ENCODE results near the gene CCR8. TPM values are rescaled to one million over a fixed set of nuclear protein-coding genes. Genes with fewer than 3 reads are reported as not detected.
"Not testable (repeated sequence)": the region's sequence is repeated elsewhere in the genome, so short reads cannot be mapped to it uniquely, and the experiment has no call there.

Gene CCR8
- total RNA-seq, 1 donor from 2014 or later = not detected

GRCh38 chr3:39315420-39315819 lies 14.1 kb upstream of the CCR8 start:
- DNase-seq (ENCODE audit: low read depth) = peak; percentile 20
- no peak for FAIRE-seq
- H3K27me3 ChIP-seq (ENCODE audit: control insufficient read depth, insufficient read depth, low read length) = no peaks in the 10 kb centered on the region
- no peak for TF ChIP-seq CTCF (IDR thresholded peaks at IDR 0.05; ENCODE audit: insufficient read depth, low read length, severe bottlenecking)
- H3K36me3 ChIP-seq (ENCODE audit: control insufficient read depth, insufficient read depth, low read length) = no peaks in the 10 kb centered on the region
- H3K4me3 ChIP-seq (ENCODE audit: low read depth, low read length) = no peak overlapping the region

- FAIRE-seq = no peak
- peak; percentile 41 for DNase-seq (ENCODE audit: low read depth)
- no peaks in the 10 kb centered on the region for H3K27me3 ChIP-seq (ENCODE audit: control insufficient read depth, insufficient read depth, low read length)
- no peaks in the 10 kb centered on the region for H3K36me3 ChIP-seq (ENCODE audit: control insufficient read depth, insufficient read depth, low read length)
- no peak overlapping the region for H3K4me3 ChIP-seq (ENCODE audit: low read depth, low read length)
- no peak for TF ChIP-seq CTCF (IDR thresholded peaks at IDR 0.05; ENCODE audit: insufficient read depth, low read length, severe bottlenecking)
These were observed 11.8 kb upstream of the CCR8 start for GRCh38 chr3:39317571-39318169.

- DNase-seq (ENCODE audit: low read depth) (peak; percentile 59), FAIRE-seq (no peak)
- H3K27me3 ChIP-seq (ENCODE audit: control insufficient read depth, insufficient read depth, low read length) = no peaks in the 10 kb centered on the region
- H3K36me3 ChIP-seq (ENCODE audit: control insufficient read depth, insufficient read depth, low read length) = no peaks in the 10 kb centered on the region
- no peak overlapping the region for H3K4me3 ChIP-seq (ENCODE audit: low read depth, low read length)
- no peak for TF ChIP-seq CTCF (IDR thresholded peaks at IDR 0.05; ENCODE audit: insufficient read depth, low read length, severe bottlenecking)
These were observed 11.2 kb upstream of the CCR8 start for GRCh38 chr3:39318301-39318700.

- no peak for DNase-seq (ENCODE audit: low read depth)
These were observed 10.3 kb upstream of the CCR8 start for GRCh38 chr3:39319249-39319648.

GRCh38 chr3:39321574-39321983 lies 7.9 kb upstream of the CCR8 start:
- not testable (repeated sequence) for H3K36me3 ChIP-seq (ENCODE audit: control insufficient read depth, insufficient read depth, low read length); DNase-seq (ENCODE audit: low read depth); H3K4me3 ChIP-seq (ENCODE audit: low read depth, low read length); FAIRE-seq; H3K27me3 ChIP-seq (ENCODE audit: control insufficient read depth, insufficient read depth, low read length)

More at GRCh38 chr3:39319249-39319648, 10.3 kb upstream of the CCR8 start:
- no peaks in the 10 kb centered on the region for H3K36me3 ChIP-seq (ENCODE audit: control insufficient read depth, insufficient read depth, low read length)
- no peak for FAIRE-seq
- TF ChIP-seq CTCF (IDR thresholded peaks at IDR 0.05; ENCODE audit: insufficient read depth, low read length, severe bottlenecking) = no peak
- H3K27me3 ChIP-seq (ENCODE audit: control insufficient read depth, insufficient read depth, low read length) = no peaks in the 10 kb centered on the region
- no peak overlapping the region for H3K4me3 ChIP-seq (ENCODE audit: low read depth, low read length)

GRCh38 chr3:39322209-39322715 lies 7.2 kb upstream of the CCR8 start:
- FAIRE-seq = not testable (repeated sequence)

GRCh38 chr3:39322936-39323335 lies 6.6 kb upstream of the CCR8 start:
- no peak overlapping the region for H3K4me3 ChIP-seq (ENCODE audit: low read depth, low read length)
- no peak for FAIRE-seq
- TF ChIP-seq CTCF (IDR thresholded peaks at IDR 0.05; ENCODE audit: insufficient read depth, low read length, severe bottlenecking) = no peak
- H3K36me3 ChIP-seq (ENCODE audit: control insufficient read depth, insufficient read depth, low read length) = no peaks in the 10 kb centered on the region
- DNase-seq (ENCODE audit: low read depth) = no peak
- no peaks in the 10 kb centered on the region for H3K27me3 ChIP-seq (ENCODE audit: control insufficient read depth, insufficient read depth, low read length)

More at GRCh38 chr3:39322209-39322715, 7.2 kb upstream of the CCR8 start:
- H3K36me3 ChIP-seq (ENCODE audit: control insufficient read depth, insufficient read depth, low read length); H3K4me3 ChIP-seq (ENCODE audit: low read depth, low read length); H3K27me3 ChIP-seq (ENCODE audit: control insufficient read depth, insufficient read depth, low read length); DNase-seq (ENCODE audit: low read depth): not testable (repeated sequence)

All from bronchial epithelial cell (primary cell).